Psoas muscle (tissue), 8 donors: ENCODE results near the gene LCLAT1. TPM values are rescaled to one million over a fixed set of nuclear protein-coding genes. Genes with fewer than 3 reads are reported as not detected.

Experiments
- ATAC-seq, 4 donors: fragments of 200-7000 bp; cut with Tn5 transposase; one replicate each; pipeline ENCODE4 v1.9.1; 2020; ENCODE audit warnings: moderate library complexity in 3 of 4, mild to moderate bottlenecking in 2 of 4
- DNase-seq, 2 donors: peaks; one replicate each; pipeline ENCODE4 v3.0.0-alpha.2; 2020
- H3K27ac ChIP-seq: fragments of 200-600 bp; one replicate; pipeline ENCODE4 v1.8.0; 2022
- H3K27me3 ChIP-seq, 3 donors: fragments of 200-600 bp in 1 of 3; one replicate each; pipeline versions ENCODE4 v1.6.1 to v1.8.0; 2013 to 2022; ENCODE audit warnings: low read length in 2 of 3, mild to moderate bottlenecking in 2 of 3, moderate library complexity in 1 of 3; ENCODE audit not compliant: insufficient read depth in 3 of 3
- H3K36me3 ChIP-seq, 2 donors: fragments of 200-600 bp in 1 of 2; one replicate each; pipeline versions ENCODE4 v1.6.1 to v1.8.0; 2013 to 2022; ENCODE audit warnings: low read depth in 1 of 2, mild to moderate bottlenecking in 1 of 2, moderate library complexity in 1 of 2; ENCODE audit not compliant: insufficient read depth in 1 of 2
- H3K4me1 ChIP-seq: fragments of 200-600 bp; one replicate; pipeline ENCODE4 v1.8.0; 2022
- H3K4me3 ChIP-seq: fragments of 200-600 bp; one replicate; pipeline ENCODE4 v1.8.0; 2022; ENCODE audit warnings: mild to moderate bottlenecking
- H3K9me3 ChIP-seq: fragments of 200-600 bp; one replicate; pipeline ENCODE4 v1.8.0; 2022
- WGBS, 3 donors: extraction: QIAGEN DNeasy Blood & Tissue Kit; methylation state at CpG; one replicate each; pipeline versions ENCODE4 v1.1.6 to v1.1.7; 2013; 5-methylcytosine and 5-hydroxymethylcytosine counted together
- intact Hi-C, 2 donors: fragments of 100-400 bp; cut with DNase I; formaldehyde crosslinking; loops; one replicate each; pipeline versions ENCODE4 v1.11.0 to v1.14.2; 2022
- polyA plus RNA-seq, 3 donors: library from polyadenylated mRNA; stranded (reverse); fragments of 200-250 nt; gene quantifications; one replicate each; pipeline ENCODE4 v1.2.3, GENCODE V29; 2013
- total RNA-seq, 4 donors: library from RNA; stranded (reverse); fragmentation: NEBNext Ultra II Directional in 2 of 4; extraction: Animal tissue kit (Norgen Biotek cat#: 25700) in 2 of 4; gene quantifications; one replicate each; pipeline versions ENCODE4 v1.2.1 to v1.2.4, GENCODE V29; 2021 to 2023
- TF ChIP-seq, protein P1 (sequence below): fragments of 200-600 bp; IDR thresholded peaks from one replicate; pipeline ENCODE4 v1.8.0; 2022; ENCODE audit warnings: antibody characterized with exemption
- donor health status: healthy with polysubstance abuse.
- donor health status: DM: no; HTN: no; CAD: no; lungs with moderate emphysema.
- donor health status: Bipolar disorder and iron deficiency.
- donor health status: healthy.
- donor health status: DM: yes; HTN: yes; CAD: no.
- donor health status: DM: no; HTN: no; CAD: no.
- donor health status: DM: no; HTN: no; CAD: no.
- donor health status: DM: yes; HTN: yes; CAD: no.

LCLAT1 gene
- total and polyA plus RNA-seq, 7 donors = 4.2 to 18.8 (median 6.0) TPM

DNA sequence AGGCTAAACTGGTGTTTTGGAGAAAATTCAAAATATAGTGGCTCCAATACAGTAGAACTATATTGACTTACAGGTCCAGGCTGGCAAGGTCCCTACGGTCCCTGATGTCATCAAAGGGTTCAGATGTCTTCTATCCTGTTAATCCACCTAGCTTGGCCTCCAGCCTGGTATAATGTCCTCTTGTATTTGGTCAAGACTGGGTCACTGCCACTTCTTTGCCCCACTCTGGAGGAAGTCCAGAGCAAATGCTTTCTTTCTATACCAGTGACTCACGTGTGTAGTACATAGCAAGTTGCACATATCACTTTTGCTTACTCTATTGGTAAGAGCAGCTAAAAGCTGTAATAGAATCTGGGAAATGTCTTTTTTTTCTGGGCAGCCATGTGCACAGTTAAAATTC lies 80.8 kb downstream of the LCLAT1 start:
- intact Hi-C loops = no loop called here
- WGBS, 3 donors = 37 to 56% (median 38%) methylated on average over 2 of the region's 2 CpGs
- ATAC-seq = peak in 3 of 4 donors; percentile 62 to 83 (median 74)

DNA sequence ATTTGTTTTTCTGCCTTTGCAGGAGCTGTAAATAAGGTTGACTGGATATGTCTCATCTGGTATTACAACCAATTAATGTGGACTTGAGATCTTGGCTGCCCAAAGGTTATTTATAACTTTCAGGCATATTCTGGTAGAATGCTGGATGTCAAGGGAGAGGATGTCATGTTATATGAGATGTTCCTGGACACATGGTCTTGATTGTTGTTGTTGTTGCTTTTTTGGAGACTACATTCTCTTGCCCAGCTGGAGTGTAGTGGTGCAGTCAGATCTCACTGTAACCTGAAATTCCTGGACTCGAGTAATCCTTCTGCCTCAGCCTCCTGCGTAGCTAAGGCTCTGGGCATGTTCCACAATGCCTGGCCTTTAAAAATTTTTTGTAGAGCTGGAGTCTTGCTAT lies 83.3 kb downstream of the LCLAT1 start:
- H3K9me3 ChIP-seq = peaks cover 10% of the 10 kb centered on the region
- WGBS, 3 donors = 29 to 57% (median 41%) methylated on average over 2 of the region's 2 CpGs
- TF ChIP-seq, protein P1, sequence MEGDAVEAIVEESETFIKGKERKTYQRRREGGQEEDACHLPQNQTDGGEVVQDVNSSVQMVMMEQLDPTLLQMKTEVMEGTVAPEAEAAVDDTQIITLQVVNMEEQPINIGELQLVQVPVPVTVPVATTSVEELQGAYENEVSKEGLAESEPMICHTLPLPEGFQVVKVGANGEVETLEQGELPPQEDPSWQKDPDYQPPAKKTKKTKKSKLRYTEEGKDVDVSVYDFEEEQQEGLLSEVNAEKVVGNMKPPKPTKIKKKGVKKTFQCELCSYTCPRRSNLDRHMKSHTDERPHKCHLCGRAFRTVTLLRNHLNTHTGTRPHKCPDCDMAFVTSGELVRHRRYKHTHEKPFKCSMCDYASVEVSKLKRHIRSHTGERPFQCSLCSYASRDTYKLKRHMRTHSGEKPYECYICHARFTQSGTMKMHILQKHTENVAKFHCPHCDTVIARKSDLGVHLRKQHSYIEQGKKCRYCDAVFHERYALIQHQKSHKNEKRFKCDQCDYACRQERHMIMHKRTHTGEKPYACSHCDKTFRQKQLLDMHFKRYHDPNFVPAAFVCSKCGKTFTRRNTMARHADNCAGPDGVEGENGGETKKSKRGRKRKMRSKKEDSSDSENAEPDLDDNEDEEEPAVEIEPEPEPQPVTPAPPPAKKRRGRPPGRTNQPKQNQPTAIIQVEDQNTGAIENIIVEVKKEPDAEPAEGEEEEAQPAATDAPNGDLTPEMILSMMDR = no peak
- peak overlapping the region; percentile 46 for H3K27ac ChIP-seq
- peaks cover 23% of the 10 kb centered on the region for H3K4me1 ChIP-seq
- intact Hi-C loops = no loop called here
- peaks cover 0 to 4% of the 10 kb centered on the region in 2 donors for H3K36me3 ChIP-seq
- H3K27me3 ChIP-seq = no peaks in the 10 kb centered on the region
- ATAC-seq (peak in 3 of 4 donors; percentile 58 to 82 (median 78)), DNase-seq (no peak)
- H3K4me3 ChIP-seq = no peak overlapping the region

More for the DNA sequence above, 80.8 kb downstream of the LCLAT1 start:
- H3K36me3 ChIP-seq = no peaks in the 10 kb centered on the region
- no peak overlapping the region for H3K4me3 ChIP-seq
- DNase-seq = no peak
- no peaks in the 10 kb centered on the region for H3K27me3 ChIP-seq
- H3K9me3 ChIP-seq = peaks cover 10% of the 10 kb centered on the region
- TF ChIP-seq, protein P1 = no peak
- H3K27ac ChIP-seq = peak overlapping the region; percentile 54
- peaks cover 23% of the 10 kb centered on the region for H3K4me1 ChIP-seq

DNA sequence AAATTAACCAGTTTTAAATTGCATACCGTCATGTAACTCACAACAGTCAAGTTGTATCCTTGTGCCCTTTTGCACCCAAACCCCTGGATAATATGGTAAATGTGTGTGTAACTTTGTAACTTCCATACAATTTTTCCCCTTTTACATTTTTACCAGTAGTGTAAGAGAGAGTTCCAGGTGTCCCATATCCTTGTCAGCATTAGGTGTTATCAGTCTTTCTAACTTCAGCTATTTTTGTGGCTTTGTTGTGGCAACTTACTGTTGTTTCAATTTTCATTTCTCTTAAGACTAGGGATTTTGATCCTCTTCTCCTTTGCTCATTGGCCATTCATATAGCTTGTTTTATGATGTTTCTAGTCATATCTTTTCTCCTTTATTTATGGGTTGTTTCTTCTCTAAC lies 94.6 kb downstream of the LCLAT1 start:
- no peak overlapping the region for H3K27ac ChIP-seq
- ATAC-seq (no peak), DNase-seq (no peak)
- TF ChIP-seq, protein P1 = no peak
- no peak overlapping the region for H3K4me3 ChIP-seq
- no peaks in the 10 kb centered on the region for H3K36me3 ChIP-seq
- intact Hi-C loops = no loop called here
- H3K4me1 ChIP-seq = no peaks in the 10 kb centered on the region
- no peaks in the 10 kb centered on the region for H3K9me3 ChIP-seq
- 92 to 100% (median 95%) methylated on average over 1 of the region's 1 CpG for WGBS, 3 donors
- H3K27me3 ChIP-seq = no peaks in the 10 kb centered on the region

DNA sequence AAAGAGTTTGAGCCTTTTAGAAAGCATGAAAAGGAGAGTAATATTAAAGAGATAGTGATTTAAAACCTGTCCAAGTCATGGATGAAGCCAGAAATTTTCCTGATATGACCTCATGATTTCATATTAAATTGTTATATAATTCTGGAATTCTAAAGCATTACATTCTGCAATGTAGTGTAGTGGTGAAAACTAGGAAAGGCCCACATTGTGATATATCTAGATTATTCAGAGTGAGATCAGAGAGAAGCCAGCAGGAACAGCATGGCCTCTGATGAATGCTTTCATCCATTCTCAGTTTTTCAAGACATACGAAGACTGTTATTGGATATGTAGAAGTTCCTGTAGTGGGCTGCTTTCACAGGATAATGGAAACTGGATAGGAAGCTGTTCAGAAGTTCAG lies 98.8 kb downstream of the LCLAT1 start:
- WGBS, 3 donors = 52 to 85% (median 52%) methylated on average over 1 of the region's 1 CpG
- ATAC-seq = no peak
- no peak for DNase-seq

More for the DNA sequence above, 98.8 kb downstream of the LCLAT1 start:
- no peaks in the 10 kb centered on the region for H3K9me3 ChIP-seq
- TF ChIP-seq, protein P1 = no peak
- no peak overlapping the region for H3K4me3 ChIP-seq
- no peak overlapping the region for H3K27ac ChIP-seq
- H3K27me3 ChIP-seq = no peaks in the 10 kb centered on the region
- no peaks in the 10 kb centered on the region for H3K36me3 ChIP-seq
- intact Hi-C loops = no loop called here
- no peaks in the 10 kb centered on the region for H3K4me1 ChIP-seq
